Activated CD4-positive, alpha-beta T cell treated with anti-CD3 and anti-CD28 coated beads, Interleukin-2, amount 10 ng/mL, durations not matched to agents 7 days and 5 days (primary cell): ENCODE data around the gene MAK. TPM values are rescaled to one million over a fixed set of nuclear protein-coding genes. Genes with fewer than 3 reads are reported as not detected.
"Not testable (repeated sequence)": the region's sequence is repeated elsewhere in the genome, so short reads cannot be mapped to it uniquely, and the experiment has no call there.

Source experiments
- CTCF ChIA-PET: fragments of 350-600 bp; sonication (Branson Sonifier 250); formaldehyde crosslinking; loops from one replicate; lab custom pipeline; 2021; ENCODE audit warnings: antibody characterized with exemption; lab: Charles Lee
- POLR2A ChIA-PET: fragments of 350-600 bp; sonication (Branson Sonifier 250); formaldehyde crosslinking; loops from one replicate; lab custom pipeline; 2021; ENCODE audit warnings: antibody characterized with exemption; lab: Charles Lee
- DNase-seq: peaks from one replicate; pipeline ENCODE4 v3.0.0-alpha.2; 2020
- H3K27ac Mint-ChIP-seq: one replicate; pipeline ENCODE4 v1.8.0; 2021; ENCODE audit warnings: mild to moderate bottlenecking, moderate library complexity, mixed read lengths
- H3K27me3 Mint-ChIP-seq: one replicate; pipeline ENCODE4 v1.8.0; 2021; ENCODE audit warnings: mixed read lengths
- H3K36me3 Mint-ChIP-seq: one replicate; pipeline ENCODE4 v1.8.0; 2021; ENCODE audit warnings: low read depth, mixed read lengths
- H3K4me1 Mint-ChIP-seq: one replicate; pipeline ENCODE4 v1.8.0; 2021; ENCODE audit warnings: mixed read lengths
- H3K4me3 Mint-ChIP-seq: one replicate; pipeline ENCODE4 v1.8.0; 2021; ENCODE audit warnings: mild to moderate bottlenecking, moderate library complexity, mixed read lengths
- H3K9me3 Mint-ChIP-seq: one replicate; pipeline ENCODE4 v1.8.0; 2021; ENCODE audit warnings: mixed read lengths
- total RNA-seq, 2 experiments: library from RNA; stranded (reverse); gene quantifications; one replicate each; pipeline ENCODE4 v1.2.3, GENCODE V29; 2021

MAK gene
- total RNA-seq, 2 experiments from 2014 or later, result 0.07 TPM; not detected in 1

- ChIA-PET CTCF (no interaction called here), POLR2A (no interaction called here)
- H3K36me3 Mint-ChIP-seq, result no peaks in the 10 kb centered on the region
- H3K4me3 Mint-ChIP-seq, result no peak overlapping the region
- no peak overlapping the region for H3K27ac Mint-ChIP-seq
- no peak for DNase-seq
- peaks cover 17% of the 10 kb centered on the region for H3K27me3 Mint-ChIP-seq
- H3K4me1 Mint-ChIP-seq, result no peaks in the 10 kb centered on the region
- no peaks in the 10 kb centered on the region for H3K9me3 Mint-ChIP-seq
Observed at GRCh38 chr6:10874207-10874606, 35.9 kb upstream of the MAK start.

- no peak for DNase-seq
- POLR2A ChIA-PET, result no interaction called here
- H3K9me3 Mint-ChIP-seq, result no peaks in the 10 kb centered on the region
- H3K27me3 Mint-ChIP-seq, result peaks cover 15% of the 10 kb centered on the region
- H3K4me3 Mint-ChIP-seq, result no peak overlapping the region
- CTCF ChIA-PET, result no interaction called here
- H3K4me1 Mint-ChIP-seq, result no peaks in the 10 kb centered on the region
- H3K27ac Mint-ChIP-seq, result no peak overlapping the region
- H3K36me3 Mint-ChIP-seq, result no peaks in the 10 kb centered on the region
Observed at GRCh38 chr6:10873374-10873773, 35.0 kb upstream of the MAK start.

DNA sequence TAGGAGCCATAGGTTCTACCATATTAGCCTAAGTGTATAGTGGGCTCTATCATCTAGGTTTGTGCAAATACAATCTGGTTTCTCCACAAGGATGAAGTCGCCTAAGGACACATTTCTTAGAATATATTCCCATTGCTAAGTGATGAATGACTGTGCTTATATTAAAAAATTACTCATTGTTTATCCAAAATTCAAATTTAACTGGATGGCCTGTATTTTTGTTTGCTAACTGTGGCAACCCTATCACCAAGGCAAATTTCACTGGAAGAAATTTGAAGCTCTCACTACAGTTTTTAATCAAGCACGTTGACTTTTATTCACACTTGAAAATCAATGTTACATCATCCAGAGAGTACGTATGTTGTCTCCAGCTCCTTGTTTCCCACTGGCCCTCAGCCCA lies 29.6 kb upstream of the MAK start:
- Mint-ChIP-seq H3K27ac (no peak overlapping the region), H3K27me3 (peaks cover 3% of the 10 kb centered on the region), H3K9me3 (no peaks in the 10 kb centered on the region), H3K36me3 (no peaks in the 10 kb centered on the region), H3K4me3 (no peak overlapping the region), H3K4me1 (no peaks in the 10 kb centered on the region)
- ChIA-PET CTCF (no interaction called here), POLR2A (no interaction called here)
- no peak for DNase-seq

GRCh38 chr6:10866709-10867108 lies 28.4 kb upstream of the MAK start:
- CTCF ChIA-PET, H3K4me3 Mint-ChIP-seq, POLR2A ChIA-PET, H3K9me3 Mint-ChIP-seq, H3K27ac Mint-ChIP-seq, H3K27me3 Mint-ChIP-seq, DNase-seq, H3K36me3 Mint-ChIP-seq, H3K4me1 Mint-ChIP-seq: not testable (repeated sequence)

- H3K4me1 Mint-ChIP-seq, H3K36me3 Mint-ChIP-seq, H3K27me3 Mint-ChIP-seq, DNase-seq, POLR2A ChIA-PET, H3K27ac Mint-ChIP-seq, CTCF ChIA-PET, H3K9me3 Mint-ChIP-seq, H3K4me3 Mint-ChIP-seq: not testable (repeated sequence)
Observed at GRCh38 chr6:10863031-10863430, 24.7 kb upstream of the MAK start.

- CTCF ChIA-PET, result no interaction called here
- POLR2A ChIA-PET, result interaction anchor here (0.6 kb wide), 1 partner anchor 8 kb away, joined by 3 read pairs; no protein-coding TSS in a partner anchor
- no peaks in the 10 kb centered on the region for H3K36me3 Mint-ChIP-seq
Observed at GRCh38 chr6:10862361-10862760, 24.0 kb upstream of the MAK start.

GRCh38 chr6:10861086-10861485 lies 22.7 kb upstream of the MAK start:
- H3K27ac Mint-ChIP-seq, result no peak overlapping the region
- no peaks in the 10 kb centered on the region for H3K4me1 Mint-ChIP-seq
- no peak overlapping the region for H3K4me3 Mint-ChIP-seq
- ChIA-PET CTCF (interaction anchor here (0.6 to 0.9 kb wide), 2 partner anchors 162 to 864 kb away, joined by 3 to 4 read pairs; no protein-coding TSS in a partner anchor), POLR2A (no interaction called here)
- no peaks in the 10 kb centered on the region for H3K36me3 Mint-ChIP-seq
- peaks cover 2% of the 10 kb centered on the region for H3K27me3 Mint-ChIP-seq
- DNase-seq, result no peak
- peaks cover 2% of the 10 kb centered on the region for H3K9me3 Mint-ChIP-seq

More at GRCh38 chr6:10862361-10862760, 24.0 kb upstream of the MAK start:
- no peak for DNase-seq
- H3K27ac Mint-ChIP-seq, result no peak overlapping the region
- H3K9me3 Mint-ChIP-seq, result no peaks in the 10 kb centered on the region
- no peaks in the 10 kb centered on the region for H3K4me1 Mint-ChIP-seq
- H3K27me3 Mint-ChIP-seq, result no peaks in the 10 kb centered on the region
- H3K4me3 Mint-ChIP-seq, result no peak overlapping the region

DNA sequence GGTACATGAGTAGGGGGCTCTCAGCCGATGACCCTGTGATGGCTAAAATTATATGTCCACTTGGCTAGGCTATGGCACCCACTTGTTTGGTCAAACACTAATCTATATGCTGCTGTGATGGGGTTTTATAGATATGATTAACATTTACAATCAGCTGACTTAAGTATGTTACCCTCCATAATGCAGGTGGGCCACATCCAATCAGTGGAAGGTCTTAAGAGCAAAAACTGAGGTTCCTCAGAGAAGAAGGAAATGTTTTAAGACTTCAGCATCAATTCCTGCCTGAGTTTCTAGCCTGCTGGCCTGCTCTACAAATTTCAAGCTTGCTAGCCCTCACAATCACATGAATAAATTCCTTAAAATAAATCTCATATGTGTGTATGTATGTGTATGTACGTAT lies 18.9 kb upstream of the MAK start:
- peaks cover 8% of the 10 kb centered on the region for H3K27me3 Mint-ChIP-seq
- no peak for DNase-seq
- no peaks in the 10 kb centered on the region for H3K4me1 Mint-ChIP-seq
- H3K4me3 Mint-ChIP-seq, result no peak overlapping the region
- no peaks in the 10 kb centered on the region for H3K36me3 Mint-ChIP-seq
- H3K27ac Mint-ChIP-seq, result no peak overlapping the region
- ChIA-PET POLR2A (no interaction called here), CTCF (no interaction called here)
- H3K9me3 Mint-ChIP-seq, result peaks cover 15% of the 10 kb centered on the region

DNA sequence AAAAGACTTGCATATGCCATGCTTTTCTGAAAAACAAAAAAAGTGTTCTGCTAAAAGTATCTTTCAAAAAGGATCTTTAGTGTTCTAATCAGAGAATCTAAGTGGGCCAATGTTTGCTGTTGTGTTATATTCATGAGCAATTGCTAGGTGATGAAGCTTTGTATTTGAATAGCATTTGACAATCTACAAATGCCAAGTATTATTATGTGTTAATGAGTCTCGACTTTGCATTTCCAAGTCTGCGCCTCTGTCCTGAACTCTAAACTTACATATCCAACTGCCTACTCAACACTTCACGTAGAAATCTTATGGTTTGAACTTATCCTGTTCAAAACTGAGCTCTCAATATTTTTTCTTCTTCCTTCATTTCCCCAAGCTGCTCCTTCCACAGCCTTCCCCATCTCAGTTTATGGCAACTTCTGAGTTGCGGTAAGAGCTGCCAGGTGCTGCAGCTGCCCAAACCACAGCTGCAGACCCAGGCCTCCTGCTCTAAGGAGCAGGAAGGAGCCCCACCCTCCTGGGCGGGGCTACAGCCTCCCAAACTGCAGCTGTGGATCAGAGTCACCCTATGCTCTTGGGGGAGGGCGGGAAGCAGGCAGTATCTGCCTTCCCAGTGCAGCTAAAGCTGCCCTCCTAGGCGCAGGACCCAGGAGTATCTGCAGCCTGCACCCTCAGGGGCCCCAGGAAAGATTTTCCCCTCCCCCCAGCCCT lies 16.7 kb upstream of the MAK start:
- Mint-ChIP-seq H3K4me1 (no peaks in the 10 kb centered on the region), H3K27me3 (peaks cover 10% of the 10 kb centered on the region), H3K27ac (no peak overlapping the region), H3K4me3 (no peak overlapping the region), H3K9me3 (peaks cover 15% of the 10 kb centered on the region), H3K36me3 (no peaks in the 10 kb centered on the region)
- ChIA-PET POLR2A (no interaction called here), CTCF (no interaction called here)
- DNase-seq, result no peak

- H3K27ac Mint-ChIP-seq, DNase-seq, H3K27me3 Mint-ChIP-seq, CTCF ChIA-PET, H3K4me1 Mint-ChIP-seq, POLR2A ChIA-PET, H3K36me3 Mint-ChIP-seq, H3K4me3 Mint-ChIP-seq: not testable (repeated sequence)
- H3K9me3 Mint-ChIP-seq, result peaks cover 15% of the 10 kb centered on the region
Observed at GRCh38 chr6:10853849-10854300, 15.5 kb upstream of the MAK start.

- H3K4me3 Mint-ChIP-seq, result no peak overlapping the region
Observed at GRCh38 chr6:10852361-10852960, 14.1 kb upstream of the MAK start.

DNA sequence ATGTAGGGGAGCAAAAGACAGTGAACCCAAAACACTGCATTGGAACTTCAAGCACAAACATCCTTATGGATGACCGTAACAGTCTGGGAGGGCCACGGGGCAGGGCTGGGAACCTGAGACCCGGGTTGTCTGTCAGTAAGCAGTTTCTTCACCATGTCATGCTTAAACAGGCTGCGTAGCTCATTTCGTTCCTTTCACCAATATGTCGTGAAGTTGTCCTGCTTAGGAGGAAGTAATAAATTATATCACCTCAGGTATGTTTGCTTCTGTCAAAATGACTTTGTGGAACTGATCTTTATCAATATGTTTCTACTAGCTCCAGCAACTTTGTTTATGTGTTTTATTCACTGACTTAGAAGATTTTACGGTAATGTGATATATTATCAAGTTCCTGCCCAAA lies 12.4 kb upstream of the MAK start:
- no peak for DNase-seq
- Mint-ChIP-seq H3K4me3 (no peak overlapping the region), H3K36me3 (no peaks in the 10 kb centered on the region), H3K27me3 (peaks cover 8% of the 10 kb centered on the region), H3K27ac (no peak overlapping the region), H3K4me1 (no peaks in the 10 kb centered on the region), H3K9me3 (peaks cover 13% of the 10 kb centered on the region)
- CTCF ChIA-PET, result no interaction called here
- POLR2A ChIA-PET, result no interaction called here

More at GRCh38 chr6:10852361-10852960, 14.1 kb upstream of the MAK start:
- no peaks in the 10 kb centered on the region for H3K36me3 Mint-ChIP-seq
- H3K9me3 Mint-ChIP-seq, result peaks cover 15% of the 10 kb centered on the region
- DNase-seq, result no peak
- H3K27ac Mint-ChIP-seq, result no peak overlapping the region
- POLR2A ChIA-PET, result no interaction called here
- H3K27me3 Mint-ChIP-seq, result peaks cover 10% of the 10 kb centered on the region
- no peaks in the 10 kb centered on the region for H3K4me1 Mint-ChIP-seq
- CTCF ChIA-PET, result no interaction called here

DNA sequence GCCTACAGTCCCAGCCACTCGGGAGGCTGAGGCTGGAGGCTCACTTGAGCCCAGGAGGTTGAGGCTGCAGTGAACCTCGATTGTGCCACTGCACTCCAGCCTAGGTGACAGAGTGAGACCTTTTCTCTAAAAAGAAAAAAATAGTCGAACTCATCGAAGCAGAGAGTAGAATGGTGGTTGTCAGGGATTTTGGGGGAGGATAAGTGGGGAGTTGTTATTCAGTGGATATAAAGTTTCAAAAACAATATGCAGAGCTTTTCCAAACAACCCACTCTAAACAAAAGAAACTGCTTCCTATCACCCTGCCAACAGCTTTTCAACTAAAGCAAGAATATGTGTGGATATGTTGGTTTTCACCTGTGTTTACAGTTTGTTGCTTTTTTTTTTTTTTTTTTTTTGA lies 11.6 kb upstream of the MAK start:
- DNase-seq, result no peak
- CTCF ChIA-PET, result no interaction called here
- Mint-ChIP-seq H3K4me1 (no peaks in the 10 kb centered on the region), H3K9me3 (peaks cover 13% of the 10 kb centered on the region), H3K27ac (no peak overlapping the region), H3K4me3 (no peak overlapping the region), H3K36me3 (no peaks in the 10 kb centered on the region), H3K27me3 (peaks cover 8% of the 10 kb centered on the region)
- POLR2A ChIA-PET, result no interaction called here
